H1 (cell line): ENCODE measurements around the gene RBP5. TPM values are rescaled to one million over a fixed set of nuclear protein-coding genes. Genes with fewer than 3 reads are reported as not detected.

Experiments used
- BACH1 ChIP-seq: IDR thresholded peaks from 2 replicates; pipeline ENCODE4 v1.6.1; 2012; ENCODE audit warnings: low read length, improper control_type of control experiment
- BCL11A ChIP-seq, 2 experiments: IDR thresholded peaks; one replicate each; pipeline ENCODE4 v1.6.1; 2011; ENCODE audit warnings: low read depth in 2 of 2, low read length in 2 of 2, mild to moderate bottlenecking in 2 of 2
- BRCA1 ChIP-seq: IDR thresholded peaks from 2 replicates; pipeline ENCODE4 v1.6.1; 2012; ENCODE audit warnings: low read depth, low read length, improper control_type of control experiment
- CTCF ChIP-seq, 3 experiments: IDR thresholded peaks; 1 replicate in 2 of 3; 2 replicates in 1 of 3; pipeline versions ENCODE4 v1.5.1 to v1.6.1; 2011; ENCODE audit warnings: low read length in 3 of 3, mild to moderate bottlenecking in 3 of 3, inconsistent platforms in 2 of 3, low read depth in 1 of 3, moderate library complexity in 1 of 3; ENCODE audit not compliant: insufficient read depth in 1 of 3; ENCODE audit errors: control extremely low read depth in 1 of 3
- EGR1 ChIP-seq: IDR thresholded peaks from 2 replicates; pipeline ENCODE4 v1.6.1; 2011; ENCODE audit warnings: low read depth, low read length, borderline replicate concordance
- EP300 ChIP-seq, 2 experiments: IDR thresholded peaks; 1 replicate in 1 of 2; 2 replicates in 1 of 2; pipeline ENCODE4 v1.6.1; 2011 to 2012; ENCODE audit warnings: low read depth in 2 of 2, low read length in 2 of 2, mild to moderate bottlenecking in 2 of 2, borderline replicate concordance in 1 of 2, inconsistent platforms in 1 of 2, moderate library complexity in 1 of 2
- GABPA ChIP-seq: IDR thresholded peaks from 2 replicates; pipeline ENCODE4 v1.6.1; 2011; ENCODE audit warnings: mild to moderate bottlenecking, low read length, moderate library complexity, borderline replicate concordance; ENCODE audit not compliant: insufficient read depth
- HDAC2 ChIP-seq, 2 experiments: fragments of 300-600 bp in 1 of 2; sonication (generic) in 1 of 2; IDR thresholded peaks; 2 replicates each; pipeline ENCODE4 v1.6.1; 2011 to 2012; ENCODE audit warnings: low read depth in 2 of 2, low read length in 2 of 2, mild to moderate bottlenecking in 2 of 2, moderate library complexity in 2 of 2, borderline replicate concordance in 1 of 2, inconsistent platforms in 1 of 2
- MAFK ChIP-seq: IDR thresholded peaks from 2 replicates; pipeline ENCODE4 v1.6.1; 2012; ENCODE audit warnings: low read depth, mild to moderate bottlenecking, improper control_type of control experiment, low read length
- PHF8 ChIP-seq: fragments of 200-600 bp; sonication (generic); conservative IDR thresholded peaks from 2 replicates; pipeline ENCODE4 v1.7.1; 2012; ENCODE audit warnings: low read depth, mild to moderate bottlenecking, inconsistent platforms, low read length, moderate library complexity
- POLR2A ChIP-seq, 2 experiments: IDR thresholded peaks; 1 replicate in 1 of 2; 2 replicates in 1 of 2; pipeline ENCODE4 v1.6.1; 2011; ENCODE audit warnings: low read depth in 2 of 2, low read length in 2 of 2, mild to moderate bottlenecking in 2 of 2; ENCODE audit errors: control extremely low read depth in 1 of 2
- RBBP5 ChIP-seq: IDR thresholded peaks from 2 replicates; pipeline ENCODE4 v1.7.1; 2012; ENCODE audit warnings: low read depth, mild to moderate bottlenecking, inconsistent platforms, low read length, moderate library complexity, borderline replicate concordance
- SAP30 ChIP-seq: fragments of 300-600 bp; sonication (generic); IDR thresholded peaks from 2 replicates; pipeline ENCODE4 v1.7.1; 2012; ENCODE audit warnings: low read length, moderate library complexity, mild to moderate bottlenecking, inconsistent platforms; ENCODE audit not compliant: insufficient read depth, insufficient replicate concordance
- SIX5 ChIP-seq: IDR thresholded peaks from 2 replicates; pipeline ENCODE4 v1.6.1; 2011; ENCODE audit warnings: mild to moderate bottlenecking, low read depth, low read length
- SP1 ChIP-seq: IDR thresholded peaks from 2 replicates; pipeline ENCODE4 v1.6.1; 2011; ENCODE audit warnings: low read depth, low read length
- SP4 ChIP-seq: IDR thresholded peaks from 2 replicates; pipeline ENCODE4 v1.6.1; 2012; ENCODE audit warnings: low read length, inconsistent platforms
- TAF1 ChIP-seq: IDR thresholded peaks from 2 replicates; pipeline ENCODE4 v1.6.1; 2011; ENCODE audit warnings: mild to moderate bottlenecking, low read depth, low read length
- TCF12 ChIP-seq: IDR thresholded peaks from 2 replicates; pipeline ENCODE4 v1.6.1; 2011; ENCODE audit warnings: low read depth, mild to moderate bottlenecking, low read length
- TEAD4 ChIP-seq: IDR thresholded peaks from 2 replicates; pipeline ENCODE4 v1.6.1; 2012; ENCODE audit warnings: low read depth, low read length, inconsistent platforms, mixed read lengths
- USF2 ChIP-seq: IDR thresholded peaks from 2 replicates; pipeline ENCODE4 v1.6.1; 2011; ENCODE audit warnings: low read length, improper control_type of control experiment
- YY1 ChIP-seq: IDR thresholded peaks from 2 replicates; pipeline ENCODE4 v1.6.1; 2011; ENCODE audit warnings: low read depth, mild to moderate bottlenecking, low read length
- polyA plus RNA-seq, 7 experiments: library from polyadenylated mRNA; depleted of rRNA in 3 of 7; stranded (reverse) in 5 of 7; unstranded in 2 of 7; fragments of >200 nt in 5 of 7; fragments of 200-250 nt in 2 of 7; gene quantifications; 1 replicate in 5 of 7; 2 replicates in 1 of 7; 4 replicates in 1 of 7; pipeline versions ENCODE4 v1.2.1 to v1.2.3, GENCODE V29; 2011 to 2013; ENCODE audit warnings: missing spikeins in 2 of 7, mixed read lengths in 2 of 7
- total RNA-seq: library from RNA; stranded (reverse); fragmentation: NEBNext Ultra II Directional; extraction: Animal tissue kit (Norgen Biotek cat#: 25700); gene quantifications from 2 replicates; pipeline ENCODE4 v1.2.1, GENCODE V29; 2021

Gene RBP5
- total and polyA plus RNA-seq, 2 of the 8 experiments (the other 6 are each of a cell fraction or from before 2014, with no cell fraction given) = 1.2 to 1.9 TPM

GRCh38 chr12:7108003-7108795 lies 20.5 kb downstream of the RBP5 start (continued):
- no peak for TF ChIP-seq SP4
- TF ChIP-seq BRCA1 = no peak
- no peak for TF ChIP-seq SP1
- no peak for TF ChIP-seq BCL11A (IDR thresholded peaks at IDR 0.05; ENCODE audit: low read depth in 2 of 2, low read length in 2 of 2)
- TF ChIP-seq BACH1 = 0 out of 2 replicates have a peak, but pooled peaks have one; percentile 31
- TF ChIP-seq YY1 = no peak
- 0 out of 2 replicates have a peak, but pooled peaks have one; percentile 32 for TF ChIP-seq TAF1
- peak; percentile 38; the same call in 1 of the 2 replicates for TF ChIP-seq PHF8
- 0 out of 2 replicates have a peak, but pooled peaks have one; percentile 39 for TF ChIP-seq EGR1
- TF ChIP-seq SIX5 = no peak
- TF ChIP-seq TCF12 = no peak
- TF ChIP-seq HDAC2 (IDR thresholded peaks at IDR 0.05; ENCODE audit: borderline replicate concordance in 1 of 2, low read depth in 2 of 2, low read length in 2 of 2) = peak in 1 of 2 experiments; percentile 71; a peak in 1 of 4 replicates
- no peak for TF ChIP-seq MAFK
- no peak for TF ChIP-seq TEAD4
- TF ChIP-seq POLR2A (IDR thresholded peaks at IDR 0.05; ENCODE audit: control extremely low read depth in 1 of 2, low read depth in 2 of 2, low read length in 2 of 2) = peak in 1 of 2 experiments; percentile 68; a peak in 2 of 3 replicates
- TF ChIP-seq SAP30 = no peak
- TF ChIP-seq GABPA = no peak
- no peak for TF ChIP-seq EP300 (IDR thresholded peaks at IDR 0.05; ENCODE audit: borderline replicate concordance in 1 of 2, low read depth in 2 of 2, low read length in 2 of 2)
- TF ChIP-seq CTCF (IDR thresholded peaks at IDR 0.05; ENCODE audit: control extremely low read depth in 1 of 3, insufficient read depth in 1 of 3, low read depth in 1 of 3, low read length in 3 of 3) = no peak
- no peak for TF ChIP-seq USF2
- TF ChIP-seq RBBP5 = peak; percentile 89
